Mesothelial cell of epicardium (in vitro differentiated cells): Measurements from ENCODE around the gene ANK2. TPM values are rescaled to one million over a fixed set of nuclear protein-coding genes. Genes with fewer than 3 reads are reported as not detected.

ENCODE experiments used
- DNase-seq, 2 experiments: peaks; one replicate each; pipeline ENCODE4 v3.0.0; 2021; ENCODE audit warnings: low spot score in 2 of 2; ENCODE audit not compliant: unreplicated experiment in 2 of 2
- H3K27ac Mint-ChIP-seq: 2 replicates; pipeline ENCODE4 v1.8.0; 2021; ENCODE audit warnings: mixed read lengths
- H3K27me3 Mint-ChIP-seq: 2 replicates; pipeline ENCODE4 v1.8.0; 2021; ENCODE audit warnings: low read depth, mixed read lengths
- H3K36me3 Mint-ChIP-seq: 2 replicates; pipeline ENCODE4 v1.8.0; 2021; ENCODE audit warnings: mixed read lengths
- H3K4me1 Mint-ChIP-seq: 2 replicates; pipeline ENCODE4 v1.8.0; 2021; ENCODE audit warnings: mixed read lengths
- H3K4me3 Mint-ChIP-seq: 2 replicates; pipeline ENCODE4 v1.8.0; 2021; ENCODE audit warnings: mild to moderate bottlenecking, moderate library complexity, mixed read lengths
- H3K9me3 Mint-ChIP-seq: 2 replicates; pipeline ENCODE4 v1.8.0; 2021; ENCODE audit warnings: mixed read lengths
- CTCF ChIP-seq: fragments of 200-600 bp; sonication (generic); IDR thresholded peaks from one replicate; pipeline ENCODE4 v1.5.0; 2021; ENCODE audit warnings: antibody characterized with exemption; ENCODE audit not compliant: unreplicated experiment
- total RNA-seq: library from RNA; stranded (reverse); gene quantifications from 3 replicates; pipeline ENCODE4 v1.2.1, GENCODE V29; 2021

The ANK2 gene
- total RNA-seq, 1 donor from 2014 or later = 9.2 TPM

- Mint-ChIP-seq H3K4me1 (peaks cover 4% of the 10 kb centered on the region), H3K27me3 (no peaks in the 10 kb centered on the region), H3K27ac (no peak overlapping the region), H3K9me3 (no peaks in the 10 kb centered on the region), H3K4me3 (no peak overlapping the region), H3K36me3 (no peaks in the 10 kb centered on the region)
- no peak for TF ChIP-seq CTCF
- DNase-seq = no peak
These were observed 1.9 kb downstream of the ANK2 start for GRCh38 chr4:113051361-113051760.

GRCh38 chr4:113052379-113052951 lies 3.0 kb downstream of the ANK2 start:
- no peak for DNase-seq
- no peak for TF ChIP-seq CTCF
- H3K36me3 Mint-ChIP-seq = no peaks in the 10 kb centered on the region
- H3K27me3 Mint-ChIP-seq = no peaks in the 10 kb centered on the region
- no peak overlapping the region for H3K4me3 Mint-ChIP-seq
- H3K27ac Mint-ChIP-seq = no peak overlapping the region
- H3K4me1 Mint-ChIP-seq = peaks cover 4% of the 10 kb centered on the region
- no peaks in the 10 kb centered on the region for H3K9me3 Mint-ChIP-seq

GRCh38 chr4:113053883-113054282 lies 4.4 kb downstream of the ANK2 start:
- no peak overlapping the region for H3K27ac Mint-ChIP-seq
- no peaks in the 10 kb centered on the region for H3K9me3 Mint-ChIP-seq

GRCh38 chr4:113056318-113056717 lies 6.9 kb downstream of the ANK2 start:
- no peak overlapping the region for H3K4me3 Mint-ChIP-seq
- no peak overlapping the region for H3K27ac Mint-ChIP-seq
- TF ChIP-seq CTCF = no peak
- H3K27me3 Mint-ChIP-seq = no peaks in the 10 kb centered on the region
- DNase-seq = no peak
- H3K9me3 Mint-ChIP-seq = no peaks in the 10 kb centered on the region
- H3K36me3 Mint-ChIP-seq = no peaks in the 10 kb centered on the region
- no peaks in the 10 kb centered on the region for H3K4me1 Mint-ChIP-seq

More at GRCh38 chr4:113053883-113054282, 4.4 kb downstream of the ANK2 start:
- TF ChIP-seq CTCF = no peak
- H3K4me3 Mint-ChIP-seq = no peak overlapping the region
- no peaks in the 10 kb centered on the region for H3K36me3 Mint-ChIP-seq
- no peaks in the 10 kb centered on the region for H3K27me3 Mint-ChIP-seq
- DNase-seq = no peak
- H3K4me1 Mint-ChIP-seq = peaks cover 4% of the 10 kb centered on the region

DNA sequence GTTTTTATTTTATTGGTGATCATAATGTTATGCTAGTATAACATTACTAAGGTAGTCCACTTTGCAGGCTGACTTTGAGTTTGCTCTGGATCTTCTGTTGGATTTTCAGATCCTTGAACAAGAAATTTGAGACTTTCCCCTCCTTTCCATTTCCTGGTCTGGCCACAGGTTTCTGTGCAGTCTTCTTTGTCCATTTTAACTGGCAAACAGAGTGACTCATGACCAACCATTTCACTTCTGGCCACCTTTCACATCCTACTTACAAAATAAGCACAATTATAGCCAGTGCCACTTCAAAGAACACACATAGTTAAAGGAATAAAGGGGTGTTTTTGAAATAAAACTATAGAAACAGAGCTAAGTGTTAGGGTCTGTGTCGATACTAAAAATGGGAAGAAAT lies 8.4 kb downstream of the ANK2 start:
- no peaks in the 10 kb centered on the region for H3K36me3 Mint-ChIP-seq
- no peak overlapping the region for H3K27ac Mint-ChIP-seq
- peaks cover 5% of the 10 kb centered on the region for H3K4me1 Mint-ChIP-seq
- no peaks in the 10 kb centered on the region for H3K9me3 Mint-ChIP-seq
- no peak for DNase-seq
- no peak overlapping the region for H3K4me3 Mint-ChIP-seq
- TF ChIP-seq CTCF = no peak
- H3K27me3 Mint-ChIP-seq = no peaks in the 10 kb centered on the region
